K562 (cell line): Measurements from ENCODE around the gene PRKAG2. TPM values are rescaled to one million over a fixed set of nuclear protein-coding genes. Genes with fewer than 3 reads are reported as not detected.
A peak's percentile ranks its signal among the peaks of the same experiment; 100 is the strongest.

ENCODE experiments used
- ATAC-seq: fragments of 200-7000 bp; cut with Tn5 transposase; 3 replicates; pipeline ENCODE4 v1.9.1; 2020; ENCODE audit warnings: moderate library complexity
- BruUV-seq: library from RNA; stranded (reverse); fragments of 400-500 nt; replicated peaks from 2 replicates; lab custom pipeline; 2021; lab: Mats Ljungman, UMichigan
- CTCF ChIA-PET: fragments of 300-600 bp; formaldehyde crosslinking; extraction: SDS; loops from one replicate; lab custom pipeline; 2021; ENCODE audit warnings: low intra/inter-chr PET ratio; lab: Yijun Ruan, JAX
- POLR2A ChIA-PET: fragments of 300-600, 350-650 bp; sonication (Branson Sonifier 250); formaldehyde crosslinking; extraction: SDS; loops from one replicate; lab custom pipeline; 2021; ENCODE audit warnings: antibody characterized with exemption, inconsistent platforms; lab: Yijun Ruan, JAX
- DNase-seq, 4 experiments: peaks; one replicate each; pipeline versions ENCODE4 v3.0.0 to v3.0.0-alpha.2; 2011 to 2018; ENCODE audit warnings: low spot score in 3 of 4, mixed read lengths in 3 of 4; ENCODE audit errors: extremely low read depth in 1 of 4
- FAIRE-seq: peaks from 2 replicates; lab custom pipeline; 2011; peaks lifted over from hg19 to GRCh38; lab: Jason Lieb, UNC
- H2AFZ ChIP-seq: 2 replicates; pipeline ENCODE4 v1.6.0; 2011; ENCODE audit warnings: low read depth, low read length, control low read depth, inconsistent platforms
- H3K27ac ChIP-seq: fragments of 200-600 bp; 3 replicates; pipeline ENCODE4 v1.8.0; 2011; ENCODE audit warnings: low read depth, mild to moderate bottlenecking, control low read depth, inconsistent platforms, low read length, moderate library complexity, mixed read lengths; ENCODE audit errors: extremely low read depth
- H3K27me3 ChIP-seq, 2 experiments: fragments of 300-600 bp in 1 of 2; 2 replicates in 1 of 2; 3 replicates in 1 of 2; pipeline versions ENCODE4 v1.6.0 to v1.8.0; 2011; ENCODE audit warnings: inconsistent platforms in 2 of 2, low read length in 2 of 2, mild to moderate bottlenecking in 1 of 2, mixed read lengths in 1 of 2, moderate library complexity in 1 of 2; ENCODE audit not compliant: control insufficient read depth in 2 of 2, insufficient read depth in 2 of 2
- H3K36me3 ChIP-seq: fragments of 300-600 bp; 3 replicates; pipeline ENCODE4 v1.8.0; 2011; ENCODE audit warnings: mild to moderate bottlenecking, low read length, inconsistent platforms; ENCODE audit not compliant: control insufficient read depth, insufficient read depth
- H3K4me1 ChIP-seq, 2 experiments: fragments of 200-600 bp in 1 of 2; replicated peaks in 1 of 2; 2 replicates in 1 of 2; 3 replicates in 1 of 2; pipeline versions ENCODE4 v1.5.1 to v1.8.0; 2011; ENCODE audit warnings: inconsistent platforms in 2 of 2, low read length in 2 of 2, mild to moderate bottlenecking in 1 of 2, mixed read lengths in 1 of 2, moderate library complexity in 1 of 2; ENCODE audit not compliant: control insufficient read depth in 2 of 2, insufficient read depth in 2 of 2
- H3K4me2 ChIP-seq: 2 replicates; pipeline ENCODE4 v1.6.1; 2011; ENCODE audit warnings: low read length, control low read depth, inconsistent platforms, mixed read lengths; ENCODE audit not compliant: insufficient read depth
- H3K4me3 ChIP-seq: fragments of 200-600 bp; sonication (generic), shearing (Covaris generic); 2 replicates; pipeline ENCODE4 v1.5.1; 2016; ENCODE audit warnings: control low read depth, inconsistent platforms
- H3K79me2 ChIP-seq: fragments of 200-600 bp; 3 replicates; pipeline ENCODE4 v1.8.0; 2011; ENCODE audit warnings: low read length, inconsistent platforms; ENCODE audit not compliant: control insufficient read depth, insufficient read depth
- H3K9ac ChIP-seq, 2 experiments: 2 replicates each; pipeline versions ENCODE4 v1.6.0 to v1.6.1; 2011; ENCODE audit warnings: low read depth in 2 of 2, low read length in 2 of 2, control low read depth in 1 of 2, inconsistent platforms in 1 of 2, mild to moderate bottlenecking in 1 of 2, mixed read lengths in 1 of 2; ENCODE audit not compliant: insufficient read depth in 1 of 2
- H3K9me1 ChIP-seq: one replicate; pipeline ENCODE4 v1.6.0; 2011; ENCODE audit warnings: inconsistent platforms, mild to moderate bottlenecking, low read length, moderate library complexity; ENCODE audit not compliant: control insufficient read depth, insufficient read depth
- H3K9me3 ChIP-seq: replicated peaks from 2 replicates; pipeline ENCODE4 v1.5.1; 2011; ENCODE audit warnings: low read depth, low read length, inconsistent platforms; ENCODE audit not compliant: control insufficient read depth, insufficient read depth
- H4K20me1 ChIP-seq: replicated peaks from 2 replicates; pipeline ENCODE4 v1.6.1; 2011; ENCODE audit warnings: low read length, inconsistent platforms, mixed read lengths; ENCODE audit not compliant: control insufficient read depth, insufficient read depth
- CHD4 ChIP-seq: fragments of 200-600 bp; sonication (generic); IDR thresholded peaks from 3 replicates; pipeline ENCODE4 v1.6.1; 2012; ENCODE audit warnings: low read depth, mild to moderate bottlenecking, mixed read lengths, low read length, inconsistent platforms; ENCODE audit not compliant: insufficient read depth, insufficient replicate concordance, poor library complexity, severe bottlenecking
- EGR1 ChIP-seq: fragments of 450-650 bp; conservative IDR thresholded peaks from 2 replicates; pipeline ENCODE4 v1.6.1; 2017; ENCODE audit warnings: mild to moderate bottlenecking
- HNRNPK ChIP-seq: fragments of 200-400 bp; formaldehyde crosslinking; IDR thresholded peaks from one replicate; pipeline ENCODE4 v1.6.1; 2018; ENCODE audit warnings: mild to moderate bottlenecking, low read depth, low read length; ENCODE audit not compliant: poor library complexity, severe bottlenecking
- PHB2 ChIP-seq: fragments of 450-650 bp; IDR thresholded peaks from 2 replicates; pipeline ENCODE4 v1.6.1; 2017; ENCODE audit warnings: low read depth
- WHSC1 ChIP-seq: IDR thresholded peaks from one replicate; pipeline ENCODE4 v1.6.1; 2012; ENCODE audit warnings: low read length, control low read depth, inconsistent platforms
- ZNF121 ChIP-seq: sonication (generic); formaldehyde crosslinking; conservative IDR thresholded peaks from 2 replicates; pipeline ENCODE4 v1.8.0; 2022; ENCODE audit warnings: missing genetic modification reagents
- ZNF282 ChIP-seq: sonication (generic); formaldehyde crosslinking; IDR thresholded peaks from 2 replicates; pipeline ENCODE4 v1.8.1; 2023; ENCODE audit warnings: missing genetic modification reagents
- ZNF77 ChIP-seq: fragments of 250-450 bp; sonication (Bioruptor Pico); IDR thresholded peaks from 2 replicates; pipeline ENCODE4 v1.5.0; 2020
- WGBS: fragments of 100-300 bp; shearing (Covaris generic); methylation state at CpG from one replicate; pipeline ENCODE4 v1.1.6; 2016; ENCODE audit warnings: low coverage, mixed read lengths; ENCODE audit not compliant: insufficient coverage; ENCODE audit errors: missing lambda C conversion rate; 5-methylcytosine and 5-hydroxymethylcytosine counted together
- in situ Hi-C: fragments of 300-500 bp; cut with MboI; formaldehyde crosslinking; loops from 4 replicates; pipeline ENCODE4 v1.15.0; 2018; ENCODE audit warnings: inconsistent platforms, mixed read lengths
- intact Hi-C: fragments of 100-400 bp; cut with micrococcal nuclease; formaldehyde crosslinking; loops from 2 replicates; pipeline ENCODE4 v1.14.2; 2022
- polyA plus RNA-seq, 8 experiments: library from polyadenylated mRNA; depleted of rRNA in 4 of 8; stranded (reverse) in 5 of 8; unstranded in 3 of 8; fragments of >200 nt; fragmentation: Nextera tagmentation in 2 of 8; fragmentation: Illumina TruSeq in 1 of 8; extraction: Ambion mirVana in 2 of 8; extraction: Trizol in 1 of 8; gene quantifications; 2 replicates each; pipeline versions ENCODE4 v1.2.1 to v1.2.3, GENCODE V29; 2011 to 2014; ENCODE audit warnings: inconsistent platforms in 1 of 8, missing spikeins in 1 of 8
- total RNA-seq, 7 experiments: library from RNA; depleted of rRNA in 6 of 7; stranded (reverse); fragments of >200 nt in 6 of 7; fragmentation: Illumina TruSeq in 2 of 7; extraction: Trizol in 2 of 7; gene quantifications; 2 replicates each; pipeline versions ENCODE4 v1.2.1 to v1.2.3, GENCODE V29; 2011 to 2021; ENCODE audit warnings: low replicate concordance in 1 of 7

The PRKAG2 gene
- total and polyA plus RNA-seq, 9 of the 15 experiments (the other 6 are each of a cell fraction or from before 2014, with no cell fraction given): 0.99 to 5.6 (median 3.3) TPM

- no peak overlapping the region for H3K4me3 ChIP-seq
- ChIA-PET POLR2A (no interaction called here), CTCF (no interaction called here)
- peak overlapping the region in 1 of 2 experiments; percentile 40; a peak in 1 of 4 replicates for H3K9ac ChIP-seq
- TF ChIP-seq ZNF121 (CRISPR knock-in tag) (no peak), PHB2 (no peak), HNRNPK (no peak), WHSC1 (no peak), EGR1 (no peak), ZNF282 (CRISPR knock-in tag) (no peak), CHD4 (no peak), ZNF77 (no peak)
- BruUV-seq: no TSS peak
- intact Hi-C loops (no loop called here), in situ Hi-C loops (no loop called here)
- no peak for FAIRE-seq
- ATAC-seq: no peak; the same call in 2 of the 3 replicates
- H2AFZ ChIP-seq: no peak overlapping the region
- no peak overlapping the region for H3K27ac ChIP-seq
- H4K20me1 ChIP-seq: peaks cover 14% of the 10 kb centered on the region
- no peaks in the 10 kb centered on the region for H3K79me2 ChIP-seq
- H3K9me3 ChIP-seq: no peaks in the 10 kb centered on the region
- no peaks in the 10 kb centered on the region for H3K9me1 ChIP-seq
- WGBS: 1% methylated on average over 13 of the region's 13 CpGs
- H3K36me3 ChIP-seq: no peaks in the 10 kb centered on the region
- peaks cover 58 to 68% of the 10 kb centered on the region in 2 experiments for H3K27me3 ChIP-seq
- H3K4me2 ChIP-seq: no peak overlapping the region
- no peak for DNase-seq
- peaks cover 0 to 3% of the 10 kb centered on the region in 2 experiments; a peak in 1 of 5 replicates for H3K4me1 ChIP-seq
Observed at GRCh38 chr7:151831606-151832005, 45.3 kb downstream of the PRKAG2 start.
